HG03025 (cell line): ENCODE measurements around the gene POLD4.

Source experiments
- ATAC-seq: cut with Tn5 transposase; IDR thresholded peaks from one replicate; pipeline ENCODE4 v1.9.1; 2021; ENCODE audit warnings: mild to moderate bottlenecking, moderate library complexity; ENCODE audit not compliant: unreplicated experiment, low FRiP score

POLD4 gene

GRCh38 chr11:67304511-67305113 is 48.7 kb downstream of the POLD4 start:
- ATAC-seq: no peak

DNA sequence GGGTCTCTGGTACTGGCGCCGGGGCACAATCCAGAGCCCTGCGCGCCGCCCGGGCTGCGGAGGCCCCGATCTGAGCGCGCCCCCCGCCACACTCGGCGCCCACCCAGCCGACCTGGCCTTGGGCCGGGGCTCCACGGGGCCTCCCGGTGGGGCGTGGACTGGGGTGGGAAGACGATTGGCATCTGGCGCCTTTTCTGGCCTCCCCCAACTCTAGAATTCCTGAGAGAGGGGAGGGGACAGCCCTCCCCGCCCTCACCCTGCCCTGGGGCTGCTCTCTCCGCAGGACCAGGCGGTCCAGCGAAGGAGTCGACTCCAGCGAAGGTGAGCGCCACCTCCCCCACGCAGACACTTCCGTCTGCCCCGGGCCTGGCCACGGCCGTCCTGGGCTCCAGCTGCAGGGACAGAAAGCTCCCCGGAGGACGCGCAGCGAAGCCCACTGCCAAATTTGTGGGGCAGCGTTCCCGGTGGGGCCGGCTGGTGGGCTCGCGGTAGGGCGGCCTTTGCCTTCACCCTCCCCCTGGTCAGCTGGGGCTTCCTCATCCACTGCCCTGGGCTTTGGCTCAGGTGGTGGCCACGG is 49.4 kb downstream of the POLD4 start:
- no peak for ATAC-seq

- no peak for ATAC-seq
Observed at GRCh38 chr11:67303132-67303834, 50.1 kb downstream of the POLD4 start, which contains the start of gene SSH3. Gene SSH3, plus strand, starts transcription at chr11:67303530. Its CDS starts 96 bp downstream, at chr11:67303626.

GRCh38 chr11:67302571-67303131 is 50.7 kb downstream of the POLD4 start:
- ATAC-seq: no peak

GRCh38 chr11:67301951-67302516 is 51.3 kb downstream of the POLD4 start:
- no peak for ATAC-seq

DNA sequence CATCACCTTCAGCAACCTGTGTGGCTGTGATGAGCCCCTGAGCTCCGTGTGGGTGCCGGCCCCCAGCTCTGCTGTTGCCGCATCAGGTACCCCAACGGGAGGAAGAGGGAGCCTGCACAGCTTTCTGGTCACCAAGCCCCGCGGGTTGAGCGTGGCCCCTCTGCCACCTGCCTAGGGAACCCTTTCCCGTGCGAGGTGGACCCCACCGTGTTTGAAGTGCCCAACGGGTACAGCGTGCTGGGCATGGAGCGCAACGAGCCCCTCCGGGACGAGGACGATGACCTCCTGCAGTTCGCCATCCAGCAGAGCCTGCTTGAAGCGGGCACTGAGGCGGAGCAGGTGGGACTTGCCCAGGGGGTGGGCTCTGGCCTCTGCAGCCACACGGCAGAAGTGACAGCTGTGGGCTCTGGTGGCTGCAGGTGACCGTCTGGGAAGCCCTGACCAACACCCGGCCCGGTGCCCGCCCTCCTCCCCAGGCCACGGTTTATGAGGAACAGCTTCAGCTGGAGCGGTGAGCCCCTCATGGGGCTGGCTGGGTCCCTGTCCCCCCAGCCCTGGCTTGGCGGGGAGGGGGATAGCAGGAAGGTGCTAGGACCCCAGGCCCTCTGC is 51.9 kb downstream of the POLD4 start:
- no peak for ATAC-seq
